GM12878 (cell line): ENCODE measurements around the gene SPACDR.

ENCODE experiments used
- CTCF ChIP-seq, 3 experiments: IDR thresholded peaks in 2 of 3; conservative IDR thresholded peaks in 1 of 3; 2 replicates each; pipeline ENCODE4 v1.5.1; 2011; ENCODE audit warnings: low read depth in 3 of 3, low read length in 3 of 3, mild to moderate bottlenecking in 3 of 3, control low read depth in 2 of 3, moderate library complexity in 2 of 3, inconsistent platforms in 1 of 3, mixed read lengths in 1 of 3; ENCODE audit not compliant: control insufficient read depth in 2 of 3, insufficient read depth in 1 of 3; ENCODE audit errors: extremely low read depth in 1 of 3
- NR2C2 ChIP-seq: IDR thresholded peaks from 2 replicates; pipeline ENCODE4 v1.6.1; 2011; ENCODE audit warnings: borderline replicate concordance, low read depth; ENCODE audit not compliant: control insufficient read depth, insufficient read length
- PAX5 ChIP-seq: IDR thresholded peaks from 2 replicates; pipeline ENCODE4 v1.6.1; 2011; ENCODE audit warnings: low read depth, low read length, borderline replicate concordance
- PRDM15 ChIP-seq: fragments of 450-650 bp; formaldehyde crosslinking; IDR thresholded peaks from 2 replicates; pipeline ENCODE4 v1.4.0; 2020; ENCODE audit warnings: mild to moderate bottlenecking, moderate library complexity
- ZBTB40 ChIP-seq: fragments of 450-650 bp; IDR thresholded peaks from 2 replicates; pipeline ENCODE4 v1.6.1; 2016; ENCODE audit warnings: mild to moderate bottlenecking, moderate library complexity, borderline replicate concordance

- TF ChIP-seq PAX5: no peak
- TF ChIP-seq CTCF (IDR thresholded peaks at IDR 0.05 in 2 of 3, conservative IDR thresholded peaks at IDR 0.05 in 1 of 3; ENCODE audit: control insufficient read depth in 2 of 3, extremely low read depth in 1 of 3, insufficient read depth in 1 of 3, low read depth in 3 of 3, low read length in 3 of 3): no peak
- no peak for TF ChIP-seq ZBTB40
- TF ChIP-seq NR2C2: no peak
- TF ChIP-seq PRDM15: no peak
These were observed 8.2 kb upstream of the SPACDR start for GRCh38 chr7:100472121-100472851.
